ENCODE results near the gene SLC4A4.

The SLC4A4 gene

GRCh38 chr4:71564775-71565174 lies 226.0 kb downstream of the SLC4A4 start:
- no peak for TF ChIP-seq CTCF (IDR thresholded peaks at IDR 0.05)

GRCh38 chr4:71566856-71567255 lies 228.0 kb downstream of the SLC4A4 start:
- TF ChIP-seq CTCF (IDR thresholded peaks at IDR 0.05), result no peak

DNA sequence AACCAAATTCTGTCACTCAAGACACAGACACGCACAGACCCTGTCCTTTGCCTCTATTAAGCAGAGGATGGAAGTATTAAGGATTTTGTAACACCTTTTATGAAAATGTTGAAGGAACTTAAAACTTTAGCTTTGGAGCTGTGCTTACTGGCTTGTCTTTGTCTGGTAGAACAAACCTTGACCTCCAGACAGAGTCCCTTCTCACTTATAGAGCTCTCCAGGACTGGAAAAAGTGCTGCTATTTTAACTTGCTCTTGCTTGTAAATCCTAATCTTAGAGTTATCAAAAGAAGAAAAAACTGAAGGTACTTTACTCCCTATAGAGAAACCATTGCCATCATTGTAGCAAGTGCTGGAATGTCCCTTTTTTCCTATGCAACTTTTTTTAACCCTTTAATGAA lies 229.3 kb downstream of the SLC4A4 start:
- TF ChIP-seq CTCF (IDR thresholded peaks at IDR 0.05), result no peak

DNA sequence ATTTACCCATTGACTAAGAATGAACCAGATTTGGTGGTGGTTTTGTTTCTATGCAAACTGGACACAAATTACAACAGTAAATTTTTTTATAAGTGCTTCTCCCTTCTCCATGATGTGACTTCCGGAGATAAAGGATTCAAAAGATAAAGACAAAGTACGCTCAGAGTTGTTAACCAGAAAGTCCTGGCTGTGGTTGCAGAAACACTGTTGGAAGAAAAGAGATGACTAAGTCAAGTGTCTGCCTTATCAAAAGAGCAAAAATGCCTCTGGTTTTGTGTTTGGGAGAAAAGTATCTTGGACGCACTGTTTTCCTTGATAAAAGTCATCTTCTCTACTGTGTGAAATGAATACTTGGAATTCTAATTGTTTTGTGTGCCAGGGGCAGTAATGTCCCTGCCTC lies 231.7 kb downstream of the SLC4A4 start:
- no peak for TF ChIP-seq CTCF (IDR thresholded peaks at IDR 0.05)

DNA sequence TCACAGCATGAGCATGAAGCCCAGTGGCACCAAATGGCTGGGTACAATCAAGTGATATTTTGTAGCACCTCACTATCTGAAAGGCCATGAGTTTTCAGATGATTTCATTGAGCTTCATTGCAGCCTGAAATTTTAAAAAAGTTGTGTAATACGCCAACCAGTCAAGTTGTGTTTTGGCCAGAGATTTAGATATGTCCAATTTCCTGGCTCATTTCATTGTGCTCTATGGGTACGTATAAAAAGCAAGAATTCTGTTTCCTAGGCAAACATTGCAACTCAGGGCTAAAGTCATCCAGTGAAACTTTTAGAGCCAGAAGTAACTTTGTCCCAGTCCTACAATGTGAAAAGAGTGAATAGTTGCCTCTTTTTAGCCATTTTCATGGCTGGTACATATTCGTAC lies 232.5 kb downstream of the SLC4A4 start:
- TF ChIP-seq CTCF (IDR thresholded peaks at IDR 0.05), result no peak

DNA sequence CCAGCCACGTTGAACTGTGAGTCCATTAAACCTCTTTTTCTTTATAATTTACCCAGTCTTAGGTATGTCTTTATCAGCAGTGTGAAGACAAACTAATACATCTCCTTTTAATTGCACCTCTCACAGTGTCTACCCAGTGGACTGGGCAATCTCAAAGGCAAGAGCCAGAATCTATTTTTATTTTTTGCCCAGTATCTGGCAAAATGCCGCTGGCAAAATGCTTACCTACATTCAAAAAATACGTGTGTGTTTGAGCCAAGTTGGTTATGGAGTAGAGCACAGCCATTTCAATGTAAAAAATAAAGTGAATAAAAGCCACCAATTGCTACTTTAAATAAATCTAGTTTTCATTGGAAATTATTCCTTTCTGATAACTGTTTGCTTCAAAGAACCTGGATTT lies 245.2 kb downstream of the SLC4A4 start:
- no peak for TF ChIP-seq CTCF (IDR thresholded peaks at IDR 0.05)

DNA sequence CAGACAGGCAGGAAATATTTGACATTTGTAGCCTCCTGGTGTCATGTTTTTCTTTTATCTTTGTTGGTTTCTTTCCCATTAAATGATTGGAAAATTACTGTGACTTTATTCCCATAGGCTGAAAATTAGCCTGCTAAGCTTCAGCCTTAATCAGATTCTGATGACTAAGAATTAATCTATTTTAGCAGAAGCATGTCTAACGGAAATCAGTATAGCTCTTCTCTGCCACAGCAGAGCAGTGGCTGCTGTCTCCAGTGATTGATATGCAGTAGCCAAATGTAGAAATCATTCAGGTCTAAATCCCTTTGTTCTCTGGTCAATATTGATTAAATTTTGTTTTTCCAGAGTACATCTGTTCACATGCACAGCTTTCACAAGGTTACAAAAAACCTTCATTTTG lies 245.8 kb downstream of the SLC4A4 start:
- no peak for TF ChIP-seq CTCF (IDR thresholded peaks at IDR 0.05)

DNA sequence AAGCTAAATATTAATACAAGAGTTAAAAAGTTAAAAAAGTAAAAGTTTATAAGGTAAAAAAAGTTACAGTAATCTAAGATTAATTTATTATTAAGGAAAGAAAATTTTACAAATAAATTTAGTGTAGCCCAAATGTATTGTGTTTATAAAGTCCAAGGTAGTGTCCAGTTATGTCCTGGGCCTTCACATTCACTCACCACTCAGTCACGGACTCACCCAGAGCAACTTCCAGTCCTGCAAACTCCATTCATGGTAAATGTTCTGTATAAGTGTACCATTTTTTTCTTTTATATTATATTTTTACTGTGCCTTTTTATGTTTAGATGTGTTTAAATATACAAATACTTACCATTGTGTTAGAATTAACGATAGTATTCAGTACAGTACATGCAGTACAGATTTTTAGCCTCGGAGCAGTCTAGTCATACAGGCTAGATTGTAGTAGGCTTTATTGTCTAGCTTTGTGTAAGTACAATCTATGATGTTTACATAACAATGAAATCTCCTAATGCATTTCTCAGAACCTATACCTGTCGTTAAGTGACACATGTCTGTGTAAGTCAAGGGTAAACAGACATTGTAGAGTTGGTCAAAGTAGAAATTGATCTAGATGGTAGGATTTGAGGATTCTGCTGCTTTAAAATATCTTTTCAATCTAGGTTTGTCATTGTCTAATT lies 247.4 kb downstream of the SLC4A4 start:
- no peak for TF ChIP-seq CTCF (IDR thresholded peaks at IDR 0.05)

All from LNCAP (cell line).